HG02884 (cell line): ENCODE results near the gene CROT.

Source experiments
- ATAC-seq: cut with Tn5 transposase; IDR thresholded peaks from one replicate; pipeline ENCODE4 v1.9.1; 2021; ENCODE audit warnings: mild to moderate bottlenecking, moderate library complexity; ENCODE audit not compliant: unreplicated experiment

The CROT gene

GRCh38 chr7:87413951-87414793 is 68.7 kb downstream of the CROT start:
- no peak for ATAC-seq

GRCh38 chr7:87414794-87415188 is 69.3 kb downstream of the CROT start:
- no peak for ATAC-seq

- peak; percentile 72 for ATAC-seq
These were observed 71.5 kb downstream of the CROT start for GRCh38 chr7:87416682-87417587.

GRCh38 chr7:87420173-87420572 is 74.7 kb downstream of the CROT start:
- no peak for ATAC-seq

- ATAC-seq: no peak
These were observed 78.6 kb downstream of the CROT start for GRCh38 chr7:87424075-87424474.

GRCh38 chr7:87426160-87426559 is 80.7 kb downstream of the CROT start:
- ATAC-seq: no peak

- no peak for ATAC-seq
These were observed 81.8 kb downstream of the CROT start for GRCh38 chr7:87427288-87427687.

GRCh38 chr7:87432536-87432935 is 87.1 kb downstream of the CROT start:
- ATAC-seq: no peak

GRCh38 chr7:87435546-87435945 is 90.1 kb downstream of the CROT start:
- ATAC-seq: no peak

GRCh38 chr7:87445897-87446296 is 100.4 kb downstream of the CROT start:
- ATAC-seq: peak; percentile 94

GRCh38 chr7:87447116-87447635 is 101.7 kb downstream of the CROT start:
- no peak for ATAC-seq

DNA sequence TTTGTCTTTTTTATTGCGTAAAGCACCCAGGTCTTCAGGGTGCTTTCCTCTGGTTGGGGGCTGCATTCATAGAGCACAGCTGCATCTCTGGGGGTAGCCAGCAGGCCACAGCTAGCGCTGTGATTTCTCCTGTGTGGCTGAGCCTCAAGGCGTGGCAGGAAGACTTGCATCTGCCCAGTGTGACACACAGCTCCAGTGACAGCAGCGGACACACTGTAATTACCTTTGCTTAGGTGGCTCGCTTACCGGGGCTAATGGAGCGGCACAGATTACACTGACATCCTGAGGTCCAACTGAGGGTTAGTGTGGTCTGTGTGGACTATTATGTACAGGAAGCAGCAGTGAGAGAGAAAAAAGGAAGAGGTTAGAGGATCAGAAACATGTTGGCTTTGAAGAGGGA is 102.9 kb downstream of the CROT start:
- ATAC-seq: no peak
